K562 (cell line): ENCODE data around the gene APOO. TPM values are rescaled to one million over a fixed set of nuclear protein-coding genes. Genes with fewer than 3 reads are reported as not detected.

ENCODE experiments used
- PHTF2 ChIP-seq: fragments of 250-450 bp; sonication (Bioruptor Pico); IDR thresholded peaks from 2 replicates; pipeline ENCODE4 v1.5.0; 2021; ENCODE audit warnings: mild to moderate bottlenecking
- ZNF124 ChIP-seq: sonication (generic); formaldehyde crosslinking; IDR thresholded peaks from 2 replicates; pipeline ENCODE4 v1.8.1; 2022; ENCODE audit warnings: missing genetic modification reagents
- ZNF740 ChIP-seq, 3 experiments: fragments of 200-800 bp in 1 of 3; sonication (Bioruptor generic) in 1 of 3; sonication (generic) in 1 of 3; formaldehyde crosslinking in 1 of 3; IDR thresholded peaks; 2 replicates each; pipeline versions ENCODE4 v1.6.1 to v1.8.0; 2016 to 2022; ENCODE audit warnings: mild to moderate bottlenecking in 2 of 3, missing compliant biosample characterization in 2 of 3, missing genetic modification characterization in 2 of 3, missing genetic modification reagents in 1 of 3
- polyA plus RNA-seq, 8 experiments: library from polyadenylated mRNA; depleted of rRNA in 4 of 8; stranded (reverse) in 5 of 8; unstranded in 3 of 8; fragments of >200 nt; fragmentation: Nextera tagmentation in 2 of 8; fragmentation: Illumina TruSeq in 1 of 8; extraction: Ambion mirVana in 2 of 8; extraction: Trizol in 1 of 8; gene quantifications; 2 replicates each; pipeline versions ENCODE4 v1.2.1 to v1.2.3, GENCODE V29; 2011 to 2014; ENCODE audit warnings: inconsistent platforms in 1 of 8, missing spikeins in 1 of 8
- total RNA-seq, 7 experiments: library from RNA; depleted of rRNA in 6 of 7; stranded (reverse); fragments of >200 nt in 6 of 7; fragmentation: Illumina TruSeq in 2 of 7; extraction: Trizol in 2 of 7; gene quantifications; 2 replicates each; pipeline versions ENCODE4 v1.2.1 to v1.2.3, GENCODE V29; 2011 to 2021; ENCODE audit warnings: low replicate concordance in 1 of 7
- TF ChIP-seq, protein P1 (sequence below): fragments of 250-450 bp; sonication (Bioruptor Pico); IDR thresholded peaks from 2 replicates; pipeline ENCODE4 v1.8.0; 2022; ENCODE audit warnings: moderate library complexity, mild to moderate bottlenecking, inconsistent platforms
- TF ChIP-seq, protein P2 (sequence below): sonication (generic); formaldehyde crosslinking; IDR thresholded peaks from 2 replicates; pipeline ENCODE4 v1.8.1; 2023; ENCODE audit warnings: missing genetic modification reagents, mild to moderate bottlenecking, borderline replicate concordance

Gene APOO
- total and polyA plus RNA-seq, 9 of the 15 experiments (the other 6 are each of a cell fraction or from before 2014, with no cell fraction given): 37.3 to 76.4 (median 60.8) TPM

DNA sequence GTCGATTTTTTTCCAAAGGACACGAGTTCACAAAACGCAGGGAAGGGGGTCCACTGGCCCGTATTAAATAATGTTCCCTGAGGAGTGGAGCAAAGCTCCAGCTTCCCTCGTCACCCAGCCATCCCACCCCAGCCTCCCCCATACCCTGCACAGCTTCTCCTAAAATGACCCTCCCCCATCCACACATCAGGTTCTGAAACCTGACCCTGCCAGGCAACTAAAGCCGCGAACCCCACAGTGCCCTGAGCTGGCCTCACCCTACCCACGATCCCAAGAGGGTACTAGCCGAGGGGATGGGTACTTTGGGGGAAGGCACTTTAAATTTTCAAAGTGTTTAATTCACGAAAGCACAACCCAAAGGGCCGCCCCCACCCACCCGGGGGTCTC, 634 bp downstream of the APOO start (continued):
- TF ChIP-seq, protein P1, sequence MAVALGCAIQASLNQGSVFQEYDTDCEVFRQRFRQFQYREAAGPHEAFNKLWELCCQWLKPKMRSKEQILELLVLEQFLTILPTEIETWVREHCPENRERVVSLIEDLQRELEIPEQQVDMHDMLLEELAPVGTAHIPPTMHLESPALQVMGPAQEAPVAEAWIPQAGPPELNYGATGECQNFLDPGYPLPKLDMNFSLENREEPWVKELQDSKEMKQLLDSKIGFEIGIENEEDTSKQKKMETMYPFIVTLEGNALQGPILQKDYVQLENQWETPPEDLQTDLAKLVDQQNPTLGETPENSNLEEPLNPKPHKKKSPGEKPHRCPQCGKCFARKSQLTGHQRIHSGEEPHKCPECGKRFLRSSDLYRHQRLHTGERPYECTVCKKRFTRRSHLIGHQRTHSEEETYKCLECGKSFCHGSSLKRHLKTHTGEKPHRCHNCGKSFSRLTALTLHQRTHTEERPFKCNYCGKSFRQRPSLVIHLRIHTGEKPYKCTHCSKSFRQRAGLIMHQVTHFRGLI (CRISPR knock-in tag): no peak
- no peak for TF ChIP-seq ZNF124 (CRISPR knock-in tag)
- TF ChIP-seq ZNF740 (CRISPR knock-in tag; IDR thresholded peaks at IDR 0.05): no peak
- TF ChIP-seq ZNF740 (tag; IDR thresholded peaks at IDR 0.05): no peak
- TF ChIP-seq, protein P2, sequence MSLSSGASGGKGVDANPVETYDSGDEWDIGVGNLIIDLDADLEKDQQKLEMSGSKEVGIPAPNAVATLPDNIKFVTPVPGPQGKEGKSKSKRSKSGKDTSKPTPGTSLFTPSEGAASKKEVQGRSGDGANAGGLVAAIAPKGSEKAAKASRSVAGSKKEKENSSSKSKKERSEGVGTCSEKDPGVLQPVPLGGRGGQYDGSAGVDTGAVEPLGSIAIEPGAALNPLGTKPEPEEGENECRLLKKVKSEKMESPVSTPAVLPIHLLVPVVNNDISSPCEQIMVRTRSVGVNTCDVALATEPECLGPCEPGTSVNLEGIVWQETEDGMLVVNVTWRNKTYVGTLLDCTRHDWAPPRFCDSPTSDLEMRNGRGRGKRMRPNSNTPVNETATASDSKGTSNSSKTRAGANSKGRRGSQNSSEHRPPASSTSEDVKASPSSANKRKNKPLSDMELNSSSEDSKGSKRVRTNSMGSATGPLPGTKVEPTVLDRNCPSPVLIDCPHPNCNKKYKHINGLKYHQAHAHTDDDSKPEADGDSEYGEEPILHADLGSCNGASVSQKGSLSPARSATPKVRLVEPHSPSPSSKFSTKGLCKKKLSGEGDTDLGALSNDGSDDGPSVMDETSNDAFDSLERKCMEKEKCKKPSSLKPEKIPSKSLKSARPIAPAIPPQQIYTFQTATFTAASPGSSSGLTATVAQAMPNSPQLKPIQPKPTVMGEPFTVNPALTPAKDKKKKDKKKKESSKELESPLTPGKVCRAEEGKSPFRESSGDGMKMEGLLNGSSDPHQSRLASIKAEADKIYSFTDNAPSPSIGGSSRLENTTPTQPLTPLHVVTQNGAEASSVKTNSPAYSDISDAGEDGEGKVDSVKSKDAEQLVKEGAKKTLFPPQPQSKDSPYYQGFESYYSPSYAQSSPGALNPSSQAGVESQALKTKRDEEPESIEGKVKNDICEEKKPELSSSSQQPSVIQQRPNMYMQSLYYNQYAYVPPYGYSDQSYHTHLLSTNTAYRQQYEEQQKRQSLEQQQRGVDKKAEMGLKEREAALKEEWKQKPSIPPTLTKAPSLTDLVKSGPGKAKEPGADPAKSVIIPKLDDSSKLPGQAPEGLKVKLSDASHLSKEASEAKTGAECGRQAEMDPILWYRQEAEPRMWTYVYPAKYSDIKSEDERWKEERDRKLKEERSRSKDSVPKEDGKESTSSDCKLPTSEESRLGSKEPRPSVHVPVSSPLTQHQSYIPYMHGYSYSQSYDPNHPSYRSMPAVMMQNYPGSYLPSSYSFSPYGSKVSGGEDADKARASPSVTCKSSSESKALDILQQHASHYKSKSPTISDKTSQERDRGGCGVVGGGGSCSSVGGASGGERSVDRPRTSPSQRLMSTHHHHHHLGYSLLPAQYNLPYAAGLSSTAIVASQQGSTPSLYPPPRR (CRISPR knock-in tag): no peak
- TF ChIP-seq PHTF2 (CRISPR knock-in tag): no peak
